ENCODE data around the gene GPR33. TPM values are rescaled to one million over a fixed set of nuclear protein-coding genes. Genes with fewer than 3 reads are reported as not detected.

Gene GPR33
- polyA plus RNA-seq, 2 of the 4 experiments (the other 2 are of a cell fraction): not detected

GRCh38 chr14:31486764-31487163 is 1.1 kb downstream of the GPR33 start:
- TF ChIP-seq HMGXB4 (CRISPR knock-in tag; IDR thresholded peaks at IDR 0.05; ENCODE audit: borderline replicate concordance) (no peak), MAFK (IDR thresholded peaks at IDR 0.05; ENCODE audit: partially characterized antibody) (no peak), USF2 (IDR thresholded peaks at IDR 0.05) (no peak), JUNB (IDR thresholded peaks at IDR 0.05) (no peak), EHF (CRISPR knock-in tag; IDR thresholded peaks at IDR 0.05) (no peak), POLR2AphosphoS2 (conservative IDR thresholded peaks at IDR 0.05; ENCODE audit: low read length) (no peak), SMC3 (IDR thresholded peaks at IDR 0.05) (no peak)
- FAIRE-seq (no peak), DNase-seq (ENCODE audit: low read depth in 1 of 2, low spot score in 1 of 2) (no peak), ATAC-seq (no peak)
- Histone ChIP-seq H3K27ac (no peak overlapping the region), H3K4me1 (no peaks in the 10 kb centered on the region), H3K4me3 (no peak overlapping the region), H3K9me3 (no peaks in the 10 kb centered on the region), H3K4me2 (no peak overlapping the region)
- CTCF ChIA-PET: interaction anchor here (0.9 to 1.3 kb wide), 2 partner anchors 30 to 768 kb away, joined by 3 read pairs; partner anchors contain the start of gene DTD2
- 68% methylated on average over 2 of the region's 2 CpGs for WGBS (ENCODE audit: missing lambda C conversion rate)
- POLR2A ChIA-PET: no interaction called here

GRCh38 chr14:31484754-31485153 is 3.1 kb downstream of the GPR33 start:
- Histone ChIP-seq H3K4me3 (no peak overlapping the region), H3K4me1 (no peaks in the 10 kb centered on the region), H3K27ac (no peak overlapping the region), H3K4me2 (no peak overlapping the region), H3K9me3 (no peaks in the 10 kb centered on the region)
- DNase-seq (ENCODE audit: low read depth in 1 of 2, low spot score in 1 of 2): no peak
- no peak for ATAC-seq
- POLR2A ChIA-PET: no interaction called here
- CTCF ChIA-PET: interaction anchor here (0.7 to 1.2 kb wide), 3 partner anchors 10 to 994 kb away, joined by 3 to 4 read pairs (median 3); no protein-coding TSS in a partner anchor
- no peak for FAIRE-seq
- WGBS (ENCODE audit: missing lambda C conversion rate): 91% methylated on average over 3 of the region's 3 CpGs
- no peak for TF ChIP-seq HOXB5 (CRISPR knock-in tag; IDR thresholded peaks at IDR 0.05)
- TF ChIP-seq NR3C1 (IDR thresholded peaks at IDR 0.05): no peak
- no peak for TF ChIP-seq REST (IDR thresholded peaks at IDR 0.05)
- TF ChIP-seq ATOH8 (CRISPR knock-in tag; IDR thresholded peaks at IDR 0.05; ENCODE audit: low read depth): no peak
- no peak for TF ChIP-seq CHD2 (IDR thresholded peaks at IDR 0.05; ENCODE audit: low read length, partially characterized antibody)
- no peak for TF ChIP-seq HOXA7 (CRISPR knock-in tag; IDR thresholded peaks at IDR 0.05)
- no peak for TF ChIP-seq SMC3 (IDR thresholded peaks at IDR 0.05)
- no peak for TF ChIP-seq PBX3 (IDR thresholded peaks at IDR 0.05)
- no peak for TF ChIP-seq FOXS1 (CRISPR knock-in tag; IDR thresholded peaks at IDR 0.05)
- no peak for TF ChIP-seq RARB (CRISPR knock-in tag; IDR thresholded peaks at IDR 0.05)
- TF ChIP-seq ZC3H11A (IDR thresholded peaks at IDR 0.05): no peak
- no peak for TF ChIP-seq ELK1 (IDR thresholded peaks at IDR 0.05; ENCODE audit: low read depth, low read length)
- TF ChIP-seq BCL3 (IDR thresholded peaks at IDR 0.05): no peak
